ENCODE measurements around the gene RSPO4.

RSPO4 gene

GRCh38 chr20:910132-910869 is 91.8 kb downstream of the RSPO4 start:
- DNase-seq (ENCODE audit: low read depth in 2 of 2): no peak

- DNase-seq (ENCODE audit: low read depth in 2 of 2): no peak
Observed at GRCh38 chr20:909641-910040, 92.5 kb downstream of the RSPO4 start.
